SKM-1 treated with dmso at 0.1 percent for 144 hours (cell line): ENCODE measurements around the gene HUS1.
"Not testable (repeated sequence)": the region's sequence is repeated elsewhere in the genome, so short reads cannot be mapped to it uniquely, and the experiment has no call there.

Source experiments
- DNase-seq: peaks from one replicate; lab custom pipeline; 2025; ENCODE audit not compliant: unreplicated experiment; lab: John Stamatoyannopoulos, UW

Gene HUS1

GRCh38 chr7:47980648-47981047 is 1.2 kb upstream of the HUS1 start:
- not testable (repeated sequence) for DNase-seq

- no peak for DNase-seq
Observed at GRCh38 chr7:47979832-47980181, 392 bp upstream of the HUS1 start.

GRCh38 chr7:47978790-47979144 is 648 bp downstream of the HUS1 start:
- no peak for DNase-seq

- no peak for DNase-seq
Observed at GRCh38 chr7:47973739-47974138, 5.7 kb downstream of the HUS1 start.

GRCh38 chr7:47970761-47971160 is 8.7 kb downstream of the HUS1 start:
- no peak for DNase-seq

GRCh38 chr7:47968847-47969774 is 10.3 kb downstream of the HUS1 start:
- DNase-seq, result peak; percentile 10

- no peak for DNase-seq
Observed at GRCh38 chr7:47967708-47968107, 11.7 kb downstream of the HUS1 start.

- no peak for DNase-seq
Observed at GRCh38 chr7:47967123-47967522, 12.3 kb downstream of the HUS1 start.

- no peak for DNase-seq
Observed at GRCh38 chr7:47965456-47965855, 14.0 kb downstream of the HUS1 start.

- DNase-seq, result no peak
Observed at GRCh38 chr7:47962262-47962661, 17.2 kb downstream of the HUS1 start.

- DNase-seq, result peak; percentile 29
Observed at GRCh38 chr7:47957156-47957555, 22.3 kb downstream of the HUS1 start.

- DNase-seq, result no peak
Observed at GRCh38 chr7:47956220-47956619, 23.2 kb downstream of the HUS1 start.

GRCh38 chr7:47954231-47954911 is 25.0 kb downstream of the HUS1 start:
- DNase-seq, result no peak

- no peak for DNase-seq
Observed at GRCh38 chr7:47953822-47954221, 25.6 kb downstream of the HUS1 start.

- no peak for DNase-seq
Observed at GRCh38 chr7:47952224-47952623, 27.2 kb downstream of the HUS1 start.

GRCh38 chr7:47951374-47951773 is 28.0 kb downstream of the HUS1 start:
- no peak for DNase-seq

- no peak for DNase-seq
Observed at GRCh38 chr7:47950714-47951113, 28.7 kb downstream of the HUS1 start.

- no peak for DNase-seq
Observed at GRCh38 chr7:47949703-47950102, 29.7 kb downstream of the HUS1 start.

GRCh38 chr7:47948141-47948790 is 31.1 kb downstream of the HUS1 start, which contains the start of gene PKD1L1:
Gene PKD1L1 (minus strand): TSS chr7:47948466. CDS start chr7:47948440, 26 bp downstream.
- DNase-seq, result no peak

- DNase-seq, result no peak
Observed at GRCh38 chr7:47947355-47947749, 32.1 kb downstream of the HUS1 start.

- DNase-seq, result no peak
Observed at GRCh38 chr7:47946581-47947354, 32.6 kb downstream of the HUS1 start.
